BLaER1 treated with 17β-estradiol and CSF1 and Interleukin-3, amounts not matched to agents 10 nM and 100 nM (cell line): ENCODE results near the gene ZNF768.

Source experiments
- H3K27ac ChIP-seq, 11 experiments: shearing (Covaris generic); formaldehyde crosslinking; 2 replicates each; pipeline ENCODE4 v1.8.1; 2022
- H3K27me3 ChIP-seq, 11 experiments: shearing (Covaris generic); formaldehyde crosslinking; 2 replicates each; pipeline ENCODE4 v1.8.1; 2022
- H3K36me3 ChIP-seq, 11 experiments: shearing (Covaris generic); formaldehyde crosslinking; 2 replicates each; pipeline ENCODE4 v1.8.1; 2022
- H3K4me1 ChIP-seq, 10 experiments: shearing (Covaris generic); formaldehyde crosslinking; 2 replicates each; pipeline ENCODE4 v1.8.1; 2022
- H3K4me2 ChIP-seq, 11 experiments: shearing (Covaris generic); formaldehyde crosslinking; 2 replicates each; pipeline ENCODE4 v1.8.1; 2022
- H3K4me3 ChIP-seq, 10 experiments: shearing (Covaris generic); formaldehyde crosslinking; 2 replicates each; pipeline ENCODE4 v1.8.1; 2022
- H3K9ac ChIP-seq, 11 experiments: shearing (Covaris generic); formaldehyde crosslinking; 2 replicates each; pipeline ENCODE4 v1.8.1; 2022
- H3K9me3 ChIP-seq, 11 experiments: shearing (Covaris generic); formaldehyde crosslinking; replicated peaks in 1 of 11; 2 replicates each; pipeline ENCODE4 v1.8.1; 2022
- H4K20me1 ChIP-seq, 11 experiments: shearing (Covaris generic); formaldehyde crosslinking; 2 replicates each; pipeline ENCODE4 v1.8.1; 2022
- Cebpa-rat ChIP-seq, 11 experiments: shearing (Covaris generic); IDR thresholded peaks; 2 replicates each; pipeline ENCODE4 v1.8.1; 2022

ZNF768 gene

GRCh38 chr16:30515275-30515674 lies 11.1 kb downstream of the ZNF768 start:
- Histone ChIP-seq H3K9me3 (no peaks in the 10 kb centered on the region), H3K4me1 (peaks cover 0 to 17% (median 11%) of the 10 kb centered on the region in 10 experiments; a peak in 13 of 20 replicates), H3K9ac (no peak overlapping the region), H3K4me2 (no peak overlapping the region), H4K20me1 (peaks cover 0 to 47% (median 0%) of the 10 kb centered on the region in 11 experiments; a peak in 5 of 22 replicates), H3K36me3 (peaks cover 0 to 100% (median 0%) of the 10 kb centered on the region in 11 experiments; a peak in 10 of 22 replicates), H3K27me3 (no peaks in the 10 kb centered on the region), H3K4me3 (no peak overlapping the region), H3K27ac (no peak overlapping the region)
- no peak for TF ChIP-seq Cebpa-rat (IDR thresholded peaks at IDR 0.05)

GRCh38 chr16:30511509-30511908 lies 14.9 kb downstream of the ZNF768 start:
- H3K9me3 ChIP-seq, result peaks cover 0 to 4% (median 0%) of the 10 kb centered on the region in 11 experiments; a peak in 1 of 22 replicates

GRCh38 chr16:30510376-30510938 lies 15.9 kb downstream of the ZNF768 start:
- Histone ChIP-seq H3K36me3 (peaks cover 0 to 99% (median 0%) of the 10 kb centered on the region in 11 experiments; a peak in 10 of 22 replicates), H3K27me3 (no peaks in the 10 kb centered on the region), H3K4me1 (peaks cover 0 to 19% (median 9%) of the 10 kb centered on the region in 10 experiments; a peak in 13 of 20 replicates), H3K27ac (no peak overlapping the region), H4K20me1 (peaks cover 0 to 42% (median 0%) of the 10 kb centered on the region in 11 experiments; a peak in 4 of 22 replicates), H3K9me3 (peaks cover 0 to 5% (median 0%) of the 10 kb centered on the region in 11 experiments; a peak in 1 of 22 replicates), H3K4me3 (no peak overlapping the region), H3K4me2 (no peak overlapping the region; a peak in 1 of 22 replicates), H3K9ac (no peak overlapping the region)
- no peak for TF ChIP-seq Cebpa-rat (IDR thresholded peaks at IDR 0.05)

More at GRCh38 chr16:30511509-30511908, 14.9 kb downstream of the ZNF768 start:
- no peak for TF ChIP-seq Cebpa-rat (IDR thresholded peaks at IDR 0.05)
- no peaks in the 10 kb centered on the region for H3K27me3 ChIP-seq
- no peak overlapping the region for H3K4me3 ChIP-seq
- H3K27ac ChIP-seq, result no peak overlapping the region
- H4K20me1 ChIP-seq, result peaks cover 0 to 45% (median 0%) of the 10 kb centered on the region in 11 experiments; a peak in 4 of 22 replicates
- peaks cover 0 to 24% (median 13%) of the 10 kb centered on the region in 10 experiments; a peak in 14 of 20 replicates for H3K4me1 ChIP-seq
- H3K36me3 ChIP-seq, result peaks cover 0 to 99% (median 0%) of the 10 kb centered on the region in 11 experiments; a peak in 10 of 22 replicates
- no peak overlapping the region for H3K4me2 ChIP-seq
- H3K9ac ChIP-seq, result no peak overlapping the region

GRCh38 chr16:30509081-30509765 lies 17.1 kb downstream of the ZNF768 start:
- Histone ChIP-seq H3K4me3 (no peak overlapping the region), H4K20me1 (peaks cover 0 to 43% (median 0%) of the 10 kb centered on the region in 11 experiments; a peak in 4 of 22 replicates), H3K9me3 (peaks cover 0 to 5% (median 0%) of the 10 kb centered on the region in 11 experiments; a peak in 1 of 22 replicates), H3K4me1 (peaks cover 0 to 19% (median 9%) of the 10 kb centered on the region in 10 experiments; a peak in 13 of 20 replicates), H3K4me2 (peak overlapping the region in 7 of 11 experiments; percentile 13 to 67 (median 49); a peak in 11 of 22 replicates), H3K36me3 (peaks cover 0 to 99% (median 0%) of the 10 kb centered on the region in 11 experiments; a peak in 10 of 22 replicates), H3K27ac (peak overlapping the region in 2 of 11 experiments; percentile 3 to 11; a peak in 1 of 22 replicates), H3K27me3 (no peaks in the 10 kb centered on the region), H3K9ac (no peak overlapping the region)
- TF ChIP-seq Cebpa-rat (IDR thresholded peaks at IDR 0.05), result no peak

GRCh38 chr16:30503403-30504296 lies 22.7 kb downstream of the ZNF768 start:
- Histone ChIP-seq H3K4me3 (no peak overlapping the region), H3K4me2 (no peak overlapping the region), H4K20me1 (peaks cover 0 to 9% (median 0%) of the 10 kb centered on the region in 11 experiments; a peak in 2 of 22 replicates), H3K4me1 (peaks cover 0 to 8% (median 5%) of the 10 kb centered on the region in 10 experiments; a peak in 13 of 20 replicates), H3K27me3 (no peaks in the 10 kb centered on the region), H3K9ac (no peak overlapping the region), H3K27ac (no peak overlapping the region), H3K9me3 (peaks cover 0 to 5% (median 0%) of the 10 kb centered on the region in 11 experiments; a peak in 1 of 22 replicates), H3K36me3 (peaks cover 0 to 98% (median 0%) of the 10 kb centered on the region in 11 experiments; a peak in 10 of 22 replicates)
- no peak for TF ChIP-seq Cebpa-rat (IDR thresholded peaks at IDR 0.05)

- H4K20me1 ChIP-seq, result peaks cover 0 to 21% (median 0%) of the 10 kb centered on the region in 11 experiments; a peak in 2 of 22 replicates
- H3K9me3 ChIP-seq, result no peaks in the 10 kb centered on the region
- H3K9ac ChIP-seq, result no peak overlapping the region
- TF ChIP-seq Cebpa-rat (IDR thresholded peaks at IDR 0.05), result no peak
- H3K27me3 ChIP-seq, result no peaks in the 10 kb centered on the region
- no peak overlapping the region for H3K4me3 ChIP-seq
- no peak overlapping the region for H3K4me2 ChIP-seq
- H3K4me1 ChIP-seq, result peaks cover 0 to 9% (median 0%) of the 10 kb centered on the region in 10 experiments; a peak in 2 of 20 replicates
- H3K27ac ChIP-seq, result no peak overlapping the region
- H3K36me3 ChIP-seq, result peaks cover 0 to 98% (median 0%) of the 10 kb centered on the region in 11 experiments; a peak in 10 of 22 replicates
Measured at GRCh38 chr16:30499284-30499683, 27.1 kb downstream of the ZNF768 start.

GRCh38 chr16:30494709-30495108 lies 31.7 kb downstream of the ZNF768 start:
- H3K9ac ChIP-seq, result no peak overlapping the region
- H3K9me3 ChIP-seq, result no peaks in the 10 kb centered on the region
- no peak for TF ChIP-seq Cebpa-rat (IDR thresholded peaks at IDR 0.05)

GRCh38 chr16:30493941-30494488 lies 32.4 kb downstream of the ZNF768 start:
- Histone ChIP-seq H3K4me3 (no peak overlapping the region), H3K9me3 (no peaks in the 10 kb centered on the region), H3K27me3 (no peaks in the 10 kb centered on the region), H3K4me1 (peaks cover 0 to 36% (median 22%) of the 10 kb centered on the region in 10 experiments; a peak in 16 of 20 replicates), H3K9ac (no peak overlapping the region), H3K36me3 (peaks cover 0 to 96% (median 0%) of the 10 kb centered on the region in 11 experiments; a peak in 10 of 22 replicates), H3K4me2 (no peak overlapping the region), H4K20me1 (peaks cover 0 to 44% (median 0%) of the 10 kb centered on the region in 11 experiments; a peak in 3 of 22 replicates), H3K27ac (no peak overlapping the region)
- TF ChIP-seq Cebpa-rat (IDR thresholded peaks at IDR 0.05), result no peak

More at GRCh38 chr16:30494709-30495108, 31.7 kb downstream of the ZNF768 start:
- Histone ChIP-seq H3K4me2 (no peak overlapping the region), H3K36me3 (peaks cover 0 to 96% (median 0%) of the 10 kb centered on the region in 11 experiments; a peak in 10 of 22 replicates), H4K20me1 (peaks cover 0 to 42% (median 0%) of the 10 kb centered on the region in 11 experiments; a peak in 3 of 22 replicates), H3K27me3 (no peaks in the 10 kb centered on the region), H3K4me3 (no peak overlapping the region), H3K4me1 (peaks cover 0 to 29% (median 17%) of the 10 kb centered on the region in 10 experiments; a peak in 16 of 20 replicates), H3K27ac (no peak overlapping the region)
